Raji (cell line): ENCODE data around the gene MARS1.

ENCODE experiments used
- POLR2A ChIP-seq: IDR thresholded peaks from 2 replicates; pipeline ENCODE4 v1.6.1; 2011; ENCODE audit warnings: low read depth, low read length, control low read depth; ENCODE audit not compliant: insufficient read depth

The MARS1 gene

GRCh38 chr12:57491393-57492280, 3.8 kb downstream of the MARS1 start:
- no peak for TF ChIP-seq POLR2A

GRCh38 chr12:57496822-57497221, 9.0 kb downstream of the MARS1 start:
- TF ChIP-seq POLR2A: no peak

GRCh38 chr12:57497223-57498131, 9.6 kb downstream of the MARS1 start:
- TF ChIP-seq POLR2A: no peak

DNA sequence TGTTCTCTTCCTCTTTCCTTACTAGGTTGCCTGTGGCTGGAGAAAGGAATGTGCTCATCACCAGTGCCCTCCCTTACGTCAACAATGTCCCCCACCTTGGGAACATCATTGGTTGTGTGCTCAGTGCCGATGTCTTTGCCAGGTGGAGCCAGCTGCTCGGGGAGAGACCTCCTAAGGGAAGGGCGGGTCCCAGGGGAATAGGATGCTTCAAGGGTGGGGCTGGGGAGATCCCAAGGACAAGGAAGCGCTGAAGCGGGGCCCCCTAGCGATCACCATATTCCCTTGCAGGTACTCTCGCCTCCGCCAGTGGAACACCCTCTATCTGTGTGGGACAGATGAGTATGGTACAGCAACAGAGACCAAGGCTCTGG, 10.2 kb downstream of the MARS1 start:
- no peak for TF ChIP-seq POLR2A

GRCh38 chr12:57498571-57498970, 10.7 kb downstream of the MARS1 start:
- TF ChIP-seq POLR2A: no peak

- no peak for TF ChIP-seq POLR2A
These were observed 12.3 kb downstream of the MARS1 start for GRCh38 chr12:57500213-57500612.

DNA sequence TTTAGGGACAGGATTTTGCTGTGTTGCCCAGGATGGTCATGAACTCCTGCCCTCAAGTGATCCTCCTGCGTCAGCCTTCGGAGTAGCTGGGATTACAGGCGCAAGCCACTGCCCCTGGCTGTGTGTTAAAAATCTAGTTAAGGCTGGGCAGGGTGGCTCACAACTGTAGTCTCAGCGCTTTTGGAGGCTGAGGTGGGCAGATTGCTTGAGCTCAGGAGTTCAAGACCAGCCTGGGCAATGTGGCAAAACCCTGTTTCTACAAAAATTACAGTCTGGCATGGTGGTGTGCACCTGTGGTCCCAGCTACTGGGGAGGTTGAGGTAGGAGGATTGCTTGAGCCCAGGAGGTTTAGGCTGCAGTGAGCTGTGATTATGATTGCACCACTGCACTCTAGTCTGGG, 23.3 kb downstream of the MARS1 start:
- no peak for TF ChIP-seq POLR2A

GRCh38 chr12:57511588-57512325, 23.9 kb downstream of the MARS1 start:
- TF ChIP-seq POLR2A: no peak

GRCh38 chr12:57512665-57513064, 24.8 kb downstream of the MARS1 start:
- TF ChIP-seq POLR2A: no peak

GRCh38 chr12:57513266-57513665, 25.4 kb downstream of the MARS1 start:
- no peak for TF ChIP-seq POLR2A

- peak; percentile 10; the same call in 1 of the 2 replicates for TF ChIP-seq POLR2A
These were observed 27.0 kb downstream of the MARS1 start for GRCh38 chr12:57514720-57515407.

DNA sequence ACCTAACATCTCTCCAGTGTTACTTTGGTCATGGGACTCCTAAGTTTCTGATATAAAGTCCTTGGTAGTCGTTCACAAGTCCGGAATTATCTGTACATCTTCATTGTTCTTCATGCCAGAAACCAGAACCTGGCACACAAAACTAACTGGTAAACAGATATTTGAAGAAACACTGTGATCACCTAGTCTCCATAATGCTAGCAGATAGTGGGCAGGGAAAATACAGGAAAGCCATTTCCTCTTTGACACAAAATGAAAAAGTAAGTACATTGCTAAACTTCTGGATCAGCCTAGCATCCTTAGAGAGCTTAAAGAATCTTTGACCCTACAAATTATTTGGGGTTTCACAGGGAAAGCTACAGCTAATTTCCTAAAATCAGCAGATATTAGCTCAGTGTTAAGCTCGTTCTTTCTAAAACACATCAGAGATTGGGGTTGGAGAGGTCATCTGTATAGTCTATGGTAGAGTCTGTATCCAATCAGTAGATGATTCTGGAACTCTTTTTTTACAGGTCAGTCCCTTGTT, 27.6 kb downstream of the MARS1 start:
- TF ChIP-seq POLR2A: 0 out of 2 replicates have a peak, but pooled peaks have one; percentile 2

DNA sequence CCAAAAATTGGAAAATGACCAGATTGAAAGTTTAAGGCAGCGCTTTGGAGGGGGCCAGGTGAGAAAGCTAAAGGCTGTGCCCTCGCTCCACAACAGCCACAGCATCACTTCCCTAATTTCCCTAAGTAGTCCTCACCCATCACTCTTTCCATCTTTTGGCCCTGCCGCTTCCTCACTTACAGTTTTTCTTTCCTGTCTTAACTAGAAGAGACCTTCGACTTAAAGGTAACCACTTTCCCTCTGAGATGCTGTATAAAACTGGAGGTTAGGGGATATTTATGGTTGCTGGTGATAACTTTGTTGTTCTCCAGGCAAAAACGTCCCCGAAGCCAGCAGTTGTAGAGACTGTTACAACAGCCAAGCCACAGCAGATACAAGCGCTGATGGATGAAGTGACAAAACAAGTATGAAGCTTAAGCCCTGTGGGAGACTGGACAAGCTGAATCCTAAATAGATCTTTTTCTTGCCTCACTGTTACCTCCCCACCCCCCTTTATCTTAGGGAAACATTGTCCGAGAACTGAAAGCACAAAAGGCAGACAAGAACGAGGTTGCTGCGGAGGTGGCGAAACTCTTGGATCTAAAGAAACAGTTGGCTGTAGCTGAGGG, 28.2 kb downstream of the MARS1 start:
- no peak for TF ChIP-seq POLR2A

DNA sequence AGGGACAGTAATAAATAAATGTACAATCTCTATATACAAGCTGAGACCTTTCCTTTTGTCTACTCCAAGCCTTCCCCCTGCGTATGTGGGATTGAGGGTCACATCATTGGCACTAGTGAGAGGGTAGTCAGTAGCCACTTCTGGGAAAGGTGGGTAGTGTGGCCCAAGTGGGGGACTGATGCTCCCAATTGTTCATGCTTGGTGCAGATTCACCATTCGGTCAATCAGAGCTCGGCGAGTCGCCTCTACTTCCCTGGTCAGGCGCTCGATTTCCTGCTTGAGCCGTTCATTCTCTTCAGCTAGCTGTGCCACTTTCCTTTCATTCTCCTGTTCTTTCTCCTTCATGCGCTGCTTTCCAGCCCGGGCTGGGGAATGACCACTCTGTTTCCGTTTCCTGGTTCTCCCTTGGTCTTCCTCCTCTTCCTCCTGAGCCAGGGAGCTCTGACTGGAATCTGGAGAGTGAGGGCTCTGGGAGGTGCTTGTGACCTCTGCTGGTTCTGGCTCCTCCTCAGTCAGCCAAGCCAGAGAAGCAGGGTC, 28.8 kb downstream of the MARS1 start:
- TF ChIP-seq POLR2A: no peak
